ENCODE measurements around the gene ZNF273.

The ZNF273 gene

GRCh38 chr7:64890761-64891362, 12.2 kb upstream of the ZNF273 start:
- TF ChIP-seq POLR2AphosphoS5 (IDR thresholded peaks at IDR 0.05; ENCODE audit: low read depth, low read length) (no peak), FOXP2 (optimal IDR thresholded peaks at IDR 0.05; ENCODE audit: borderline replicate concordance, extremely low read depth, extremely low read length, insufficient read depth) (no peak), REST (IDR thresholded peaks at IDR 0.05; ENCODE audit: insufficient read depth in 1 of 2, low read depth in 2 of 2, low read length in 2 of 2) (no peak), SIN3A (IDR thresholded peaks at IDR 0.05; ENCODE audit: borderline replicate concordance, insufficient read depth, low read length) (no peak), TAF1 (IDR thresholded peaks at IDR 0.05; ENCODE audit: borderline replicate concordance, insufficient read depth, low read length) (no peak)

DNA sequence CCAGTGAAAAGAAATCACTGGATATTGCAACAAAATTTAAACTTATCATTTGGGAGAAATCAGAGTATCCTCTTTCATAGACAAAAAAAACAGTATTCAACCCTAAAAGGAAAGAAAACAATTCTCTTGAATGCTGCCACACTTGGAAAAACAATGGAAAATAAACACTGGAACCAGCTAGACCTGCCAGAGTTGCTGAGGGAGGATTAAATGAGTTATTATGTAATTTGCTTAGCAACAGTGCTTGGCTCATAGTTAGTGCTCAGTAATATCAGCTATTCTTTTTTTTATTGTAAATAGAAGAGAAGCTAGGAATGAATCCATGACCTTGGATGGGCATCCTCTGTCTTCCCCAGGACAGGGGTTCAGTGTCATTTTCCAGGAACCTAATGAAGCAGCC, 11.0 kb upstream of the ZNF273 start:
- no peak for TF ChIP-seq TAF1 (IDR thresholded peaks at IDR 0.05; ENCODE audit: borderline replicate concordance, insufficient read depth, low read length)
- TF ChIP-seq FOXP2 (optimal IDR thresholded peaks at IDR 0.05; ENCODE audit: borderline replicate concordance, extremely low read depth, extremely low read length, insufficient read depth), result no peak
- no peak for TF ChIP-seq SIN3A (IDR thresholded peaks at IDR 0.05; ENCODE audit: borderline replicate concordance, insufficient read depth, low read length)
- no peak for TF ChIP-seq POLR2AphosphoS5 (IDR thresholded peaks at IDR 0.05; ENCODE audit: low read depth, low read length)
- TF ChIP-seq REST (IDR thresholded peaks at IDR 0.05; ENCODE audit: insufficient read depth in 1 of 2, low read depth in 2 of 2, low read length in 2 of 2), result no peak

GRCh38 chr7:64892666-64893309, 10.3 kb upstream of the ZNF273 start:
- TF ChIP-seq SIN3A (IDR thresholded peaks at IDR 0.05; ENCODE audit: borderline replicate concordance, insufficient read depth, low read length) (no peak), TAF1 (IDR thresholded peaks at IDR 0.05; ENCODE audit: borderline replicate concordance, insufficient read depth, low read length) (no peak), FOXP2 (optimal IDR thresholded peaks at IDR 0.05; ENCODE audit: borderline replicate concordance, extremely low read depth, extremely low read length, insufficient read depth) (no peak), REST (IDR thresholded peaks at IDR 0.05; ENCODE audit: insufficient read depth in 1 of 2, low read depth in 2 of 2, low read length in 2 of 2) (no peak), POLR2AphosphoS5 (IDR thresholded peaks at IDR 0.05; ENCODE audit: low read depth, low read length) (no peak)

DNA sequence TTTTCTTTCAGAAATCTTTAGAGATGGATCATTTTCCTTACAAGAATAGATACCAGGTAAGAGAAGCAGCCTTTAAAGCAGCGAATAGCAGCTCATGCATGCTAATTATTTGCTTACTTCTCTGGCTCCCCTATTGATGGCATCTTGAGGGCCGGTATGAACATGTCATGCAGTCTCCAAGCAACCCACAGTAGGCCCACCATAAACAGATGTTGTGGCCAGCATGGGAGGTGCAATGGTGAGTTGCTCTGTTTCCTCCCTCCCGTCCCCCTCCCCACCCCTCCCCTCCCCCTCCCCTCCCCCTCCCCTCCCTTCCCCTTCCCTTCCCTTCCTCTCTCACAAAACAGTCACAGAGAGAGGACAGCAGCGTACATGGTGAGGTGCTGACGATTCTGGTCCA, 9.7 kb upstream of the ZNF273 start:
- TF ChIP-seq SIN3A (IDR thresholded peaks at IDR 0.05; ENCODE audit: borderline replicate concordance, insufficient read depth, low read length) (no peak), FOXP2 (optimal IDR thresholded peaks at IDR 0.05; ENCODE audit: borderline replicate concordance, extremely low read depth, extremely low read length, insufficient read depth) (no peak), REST (IDR thresholded peaks at IDR 0.05; ENCODE audit: insufficient read depth in 1 of 2, low read depth in 2 of 2, low read length in 2 of 2) (no peak), POLR2AphosphoS5 (IDR thresholded peaks at IDR 0.05; ENCODE audit: low read depth, low read length) (no peak), TAF1 (IDR thresholded peaks at IDR 0.05; ENCODE audit: borderline replicate concordance, insufficient read depth, low read length) (no peak)

Measured in PFSK-1 (cell line).